HG02763 (cell line): Measurements from ENCODE around the gene VPS13C.

Experiments
- ATAC-seq: cut with Tn5 transposase; IDR thresholded peaks from one replicate; pipeline ENCODE4 v1.9.1; 2021; ENCODE audit warnings: mild to moderate bottlenecking, moderate library complexity; ENCODE audit not compliant: unreplicated experiment

VPS13C gene

GRCh38 chr15:62060113-62060895, at the start of gene VPS13C:
Gene VPS13C (minus strand): TSS chr15:62060447. CDS start chr15:62060374, 73 bp downstream.
- peak; percentile 86 for ATAC-seq

GRCh38 chr15:62109437-62109836, 49.2 kb upstream of the VPS13C start:
- no peak for ATAC-seq

- no peak for ATAC-seq
Observed at GRCh38 chr15:62108411-62108810, 48.2 kb upstream of the VPS13C start.

GRCh38 chr15:62107571-62108121, 47.4 kb upstream of the VPS13C start:
- no peak for ATAC-seq

- no peak for ATAC-seq
Observed at GRCh38 chr15:62106096-62106495, 45.8 kb upstream of the VPS13C start.

- ATAC-seq: no peak
Observed at GRCh38 chr15:62105266-62105665, 45.0 kb upstream of the VPS13C start.

GRCh38 chr15:62104846-62105245, 44.6 kb upstream of the VPS13C start:
- no peak for ATAC-seq

GRCh38 chr15:62104401-62104800, 44.2 kb upstream of the VPS13C start:
- no peak for ATAC-seq

GRCh38 chr15:62103431-62103830, 43.2 kb upstream of the VPS13C start:
- no peak for ATAC-seq

GRCh38 chr15:62099094-62099601, 38.9 kb upstream of the VPS13C start:
- no peak for ATAC-seq

GRCh38 chr15:62094388-62094787, 34.1 kb upstream of the VPS13C start:
- no peak for ATAC-seq

GRCh38 chr15:62093809-62094208, 33.6 kb upstream of the VPS13C start:
- ATAC-seq: no peak

- no peak for ATAC-seq
Observed at GRCh38 chr15:62090988-62091387, 30.7 kb upstream of the VPS13C start.

GRCh38 chr15:62089616-62090015, 29.4 kb upstream of the VPS13C start:
- ATAC-seq: no peak

- ATAC-seq: no peak
Observed at GRCh38 chr15:62088353-62088693, 28.1 kb upstream of the VPS13C start.

GRCh38 chr15:62087671-62088352, 27.6 kb upstream of the VPS13C start:
- ATAC-seq: no peak

- ATAC-seq: no peak
Observed at GRCh38 chr15:62085740-62086139, 25.5 kb upstream of the VPS13C start.

GRCh38 chr15:62083194-62084154, 23.2 kb upstream of the VPS13C start:
- no peak for ATAC-seq

GRCh38 chr15:62079594-62079993, 19.3 kb upstream of the VPS13C start:
- no peak for ATAC-seq

- no peak for ATAC-seq
Observed at GRCh38 chr15:62075595-62076277, 15.5 kb upstream of the VPS13C start.
